HG02678 (cell line): ENCODE measurements around the gene BRCA2.
A peak's percentile ranks its signal among the peaks of the same experiment; 100 is the strongest.

Experiments
- ATAC-seq: cut with Tn5 transposase; IDR thresholded peaks from one replicate; pipeline ENCODE4 v1.9.1; 2021; ENCODE audit warnings: mild to moderate bottlenecking, moderate library complexity; ENCODE audit not compliant: unreplicated experiment

BRCA2 gene

GRCh38 chr13:32378012-32378411 lies 62.7 kb downstream of the BRCA2 start:
- no peak for ATAC-seq

- no peak for ATAC-seq
Observed at GRCh38 chr13:32381539-32381938, 66.2 kb downstream of the BRCA2 start.

- ATAC-seq = no peak
Observed at GRCh38 chr13:32383836-32384618, 68.7 kb downstream of the BRCA2 start.

DNA sequence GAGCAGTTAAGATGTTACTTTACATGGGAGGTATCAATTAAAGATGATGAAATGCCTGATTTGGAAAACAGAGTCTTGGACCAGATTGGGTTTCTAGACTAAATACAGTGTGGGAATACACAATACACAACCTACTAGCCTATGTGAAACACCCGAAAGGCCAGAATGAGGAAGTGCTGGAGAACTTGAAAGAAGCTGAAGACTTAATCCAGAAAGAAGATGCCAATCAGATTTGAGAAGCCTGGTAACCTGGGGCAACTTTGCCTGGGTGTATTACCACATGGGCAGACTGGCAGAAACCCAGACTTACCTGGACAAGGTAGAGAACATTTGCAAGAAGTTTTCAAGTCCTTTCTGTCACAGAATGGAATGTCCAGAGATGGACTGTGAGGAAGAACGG lies 69.4 kb downstream of the BRCA2 start:
- no peak for ATAC-seq

DNA sequence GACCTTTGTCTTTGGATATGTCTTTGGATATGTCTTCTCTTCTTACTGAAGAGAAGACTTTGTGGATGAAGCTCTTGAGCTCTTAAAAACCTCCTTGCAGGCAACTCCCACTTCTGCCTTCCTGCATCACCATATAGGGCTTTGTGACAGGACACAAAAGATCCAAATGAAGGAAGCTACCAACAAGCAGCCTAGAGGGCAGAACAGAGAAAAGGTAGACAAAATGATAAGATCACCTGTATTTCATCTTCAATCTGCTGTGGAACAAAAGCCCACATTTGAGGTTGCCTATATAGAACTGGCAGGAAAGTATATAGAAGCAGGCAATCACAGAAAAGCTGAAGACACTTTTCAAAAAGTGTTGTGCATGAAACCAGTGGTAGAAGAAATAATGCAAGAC lies 70.1 kb downstream of the BRCA2 start:
- ATAC-seq = no peak

GRCh38 chr13:32390048-32390447 lies 74.7 kb downstream of the BRCA2 start:
- peak; percentile 76 for ATAC-seq

DNA sequence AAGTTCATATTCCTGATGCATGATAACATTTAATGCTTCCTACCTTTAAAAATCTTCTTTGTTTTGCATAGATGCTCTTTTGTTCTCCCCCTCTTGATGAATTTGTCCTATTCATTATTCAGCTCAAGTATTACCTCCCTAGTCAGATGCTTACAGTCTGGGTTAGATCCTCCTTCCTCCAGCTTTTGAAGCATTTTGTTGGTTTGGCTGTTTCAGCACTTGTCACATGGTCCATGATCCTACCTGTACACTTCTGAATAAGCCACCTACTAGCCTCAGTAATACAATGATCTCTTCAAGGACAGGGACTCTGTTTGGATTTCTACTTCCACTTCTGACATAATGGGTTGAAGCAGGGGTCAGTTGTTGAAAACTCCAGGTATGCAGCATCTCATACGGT lies 75.2 kb downstream of the BRCA2 start:
- ATAC-seq = no peak

DNA sequence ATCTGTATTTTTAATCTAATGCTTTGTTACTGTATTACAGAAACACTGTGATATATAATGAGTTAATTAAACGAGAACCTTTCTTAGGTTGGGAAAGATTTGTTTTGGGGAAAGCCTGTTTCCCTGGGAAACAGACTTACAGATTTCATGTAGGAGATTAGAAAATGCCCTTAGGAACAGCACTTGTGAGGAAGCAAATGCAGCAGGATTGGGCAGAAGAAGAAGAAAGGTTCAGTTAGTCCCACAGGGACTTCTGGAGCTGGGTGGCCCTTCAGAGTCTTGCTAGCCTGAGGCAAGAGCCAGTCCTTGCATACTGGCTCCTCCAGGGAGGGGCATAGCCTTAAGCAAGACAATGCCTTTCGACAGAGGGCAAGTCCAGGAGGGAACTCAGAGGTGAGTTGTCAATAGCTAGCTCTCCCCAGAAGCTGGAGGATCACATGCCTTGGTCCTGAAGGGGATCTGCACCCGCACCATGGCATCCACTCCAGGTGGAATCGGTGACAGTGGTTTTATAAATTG lies 75.9 kb downstream of the BRCA2 start:
- ATAC-seq = no peak

- no peak for ATAC-seq
Observed at GRCh38 chr13:32403108-32403507, 87.8 kb downstream of the BRCA2 start.

DNA sequence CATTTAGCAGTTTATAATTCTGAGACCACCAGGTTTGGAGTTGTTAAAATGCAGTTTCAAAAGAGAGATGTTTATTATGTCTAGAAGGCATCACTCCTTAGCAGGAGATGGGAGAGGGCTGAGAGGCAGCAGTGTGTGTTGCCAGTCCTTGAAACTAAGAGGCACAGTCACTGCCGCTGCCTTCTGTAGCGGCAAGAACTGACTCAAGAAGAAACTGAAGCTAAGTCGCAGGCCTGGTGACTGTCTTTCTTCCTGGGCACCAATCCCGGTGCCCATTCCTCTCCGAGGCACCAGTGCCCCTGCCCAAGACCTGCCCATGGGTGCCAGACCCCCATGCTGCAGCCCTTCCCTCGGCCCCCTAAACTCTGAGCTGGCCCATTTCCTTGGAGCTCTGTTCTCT lies 92.5 kb downstream of the BRCA2 start:
- no peak for ATAC-seq

GRCh38 chr13:32408296-32409000 lies 93.1 kb downstream of the BRCA2 start:
- no peak for ATAC-seq

GRCh38 chr13:32409001-32409313 lies 93.6 kb downstream of the BRCA2 start:
- no peak for ATAC-seq

- no peak for ATAC-seq
Observed at GRCh38 chr13:32409561-32410421, 94.5 kb downstream of the BRCA2 start.

- no peak for ATAC-seq
Observed at GRCh38 chr13:32413284-32413683, 98.0 kb downstream of the BRCA2 start.

DNA sequence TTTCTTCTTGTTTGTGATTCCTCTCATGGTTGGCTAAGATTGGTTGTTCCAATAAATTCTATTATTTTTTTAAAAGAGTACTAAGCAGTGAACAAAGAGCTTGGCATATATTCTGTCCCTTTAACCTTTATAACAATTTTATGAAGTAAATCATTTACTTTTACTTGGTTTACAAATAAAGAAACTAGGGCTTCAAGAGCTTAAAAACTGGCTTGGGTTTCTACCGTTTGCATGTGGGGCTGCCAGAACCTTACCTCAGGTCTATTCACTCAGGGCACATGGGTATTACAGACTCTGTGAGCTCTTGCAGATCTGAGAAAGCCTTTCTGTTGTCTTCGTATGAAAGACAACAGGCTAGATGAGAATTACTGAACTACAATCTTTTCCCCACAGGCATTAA lies 99.3 kb downstream of the BRCA2 start:
- ATAC-seq = no peak

GRCh38 chr13:32415019-32415418 lies 99.7 kb downstream of the BRCA2 start:
- ATAC-seq = no peak

- ATAC-seq = no peak
Observed at GRCh38 chr13:32417995-32418394, 102.7 kb downstream of the BRCA2 start.

DNA sequence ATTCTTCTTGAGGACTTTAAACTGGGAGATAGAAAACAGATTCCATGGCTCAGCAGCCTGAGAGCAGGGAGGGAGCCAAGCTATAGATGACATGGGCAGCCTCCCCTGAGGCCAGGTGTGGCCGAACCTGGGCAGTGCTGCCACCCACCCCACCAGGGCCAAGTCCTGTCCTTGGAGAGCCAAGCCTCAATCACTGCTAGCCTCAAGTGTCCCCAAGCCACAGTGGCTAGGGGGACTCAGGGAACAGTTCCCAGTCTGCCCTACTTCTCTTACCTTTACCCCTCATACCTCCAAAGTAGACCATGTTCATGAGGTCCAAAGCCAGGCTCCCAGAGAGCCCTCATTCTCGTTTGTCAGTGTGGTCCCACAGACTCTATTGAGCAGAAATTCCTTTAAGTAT lies 104.6 kb downstream of the BRCA2 start:
- no peak for ATAC-seq

GRCh38 chr13:32423592-32423991 lies 108.3 kb downstream of the BRCA2 start:
- no peak for ATAC-seq

- no peak for ATAC-seq
Observed at GRCh38 chr13:32425158-32425557, 109.8 kb downstream of the BRCA2 start.

- peak; percentile 36 for ATAC-seq
Observed at GRCh38 chr13:32426191-32426989, 111.1 kb downstream of the BRCA2 start.
